GM11168 (cell line): Measurements from ENCODE around the gene SYNJ2BP.

ENCODE experiments used
- in situ Hi-C: fragments of 300-500 bp; cut with MboI; formaldehyde crosslinking; loops from one replicate; pipeline ENCODE4 v1.12.0; 2022; ENCODE audit warnings: low sequenced_read_pairs; ENCODE audit not compliant: unreplicated experiment

Gene SYNJ2BP

GRCh38 chr14:70394674-70395306 is 22.1 kb downstream of the SYNJ2BP start:
- in situ Hi-C loops: no loop called here

- in situ Hi-C loops: no loop called here
Measured at GRCh38 chr14:70392676-70393075, 24.2 kb downstream of the SYNJ2BP start.

- in situ Hi-C loops: no loop called here
Measured at GRCh38 chr14:70391493-70392391, 25.1 kb downstream of the SYNJ2BP start.

- in situ Hi-C loops: no loop called here
Measured at GRCh38 chr14:70382536-70382935, 34.4 kb downstream of the SYNJ2BP start.

- in situ Hi-C loops: no loop called here
Measured at GRCh38 chr14:70380824-70381223, 36.1 kb downstream of the SYNJ2BP start.

- in situ Hi-C loops: no loop called here
Measured at GRCh38 chr14:70378696-70379095, 38.2 kb downstream of the SYNJ2BP start.
